HG03196 (cell line): Measurements from ENCODE around the gene TAAR2.
"Not testable (repeated sequence)": the region's sequence is repeated elsewhere in the genome, so short reads cannot be mapped to it uniquely, and the experiment has no call there.

Experiments used
- ATAC-seq: cut with Tn5 transposase; IDR thresholded peaks from one replicate; pipeline ENCODE4 v1.9.1; 2021; ENCODE audit not compliant: unreplicated experiment

TAAR2 gene

GRCh38 chr6:132624175-132624574, at the start of gene TAAR2:
TAAR2 (minus strand) TSS chr6:132624275; CDS start chr6:132624275, 0 bp downstream.
- ATAC-seq: no peak

- ATAC-seq: no peak
These were observed 49.5 kb upstream of the TAAR2 start for GRCh38 chr6:132673376-132674094.

- ATAC-seq: no peak
These were observed 47.2 kb upstream of the TAAR2 start for GRCh38 chr6:132671295-132671694.

- peak; percentile 46 for ATAC-seq
These were observed 45.7 kb upstream of the TAAR2 start for GRCh38 chr6:132669690-132670291.

- ATAC-seq: no peak
These were observed 42.0 kb upstream of the TAAR2 start for GRCh38 chr6:132666118-132666517.

GRCh38 chr6:132664309-132665034, 40.4 kb upstream of the TAAR2 start:
- ATAC-seq: no peak

- no peak for ATAC-seq
These were observed 39.6 kb upstream of the TAAR2 start for GRCh38 chr6:132663661-132664060.

GRCh38 chr6:132661906-132662305, 37.8 kb upstream of the TAAR2 start:
- ATAC-seq: no peak

GRCh38 chr6:132659082-132659481, 35.0 kb upstream of the TAAR2 start, which contains the start of gene TAAR1:
TAAR1 (minus strand) TSS chr6:132659182; CDS start chr6:132646003, 13,179 bp downstream.
- no peak for ATAC-seq

- ATAC-seq: no peak
These were observed 27.0 kb upstream of the TAAR2 start for GRCh38 chr6:132651062-132651461.

- ATAC-seq: no peak
These were observed 26.4 kb upstream of the TAAR2 start for GRCh38 chr6:132650429-132650828.

- no peak for ATAC-seq
These were observed 24.8 kb upstream of the TAAR2 start for GRCh38 chr6:132648828-132649227.

GRCh38 chr6:132648356-132648755, 24.3 kb upstream of the TAAR2 start:
- peak; percentile 79 for ATAC-seq

- ATAC-seq: peak; percentile 70
These were observed 19.5 kb upstream of the TAAR2 start for GRCh38 chr6:132643547-132643946.

GRCh38 chr6:132637135-132637534, 13.1 kb upstream of the TAAR2 start:
- ATAC-seq: not testable (repeated sequence)

- not testable (repeated sequence) for ATAC-seq
These were observed 11.8 kb upstream of the TAAR2 start for GRCh38 chr6:132635906-132636305.

- ATAC-seq: not testable (repeated sequence)
These were observed 11.2 kb upstream of the TAAR2 start for GRCh38 chr6:132635288-132635687.

GRCh38 chr6:132634796-132635195, 10.7 kb upstream of the TAAR2 start:
- ATAC-seq: no peak

- ATAC-seq: no peak
These were observed 9.3 kb upstream of the TAAR2 start for GRCh38 chr6:132633362-132633761.

- no peak for ATAC-seq
These were observed 799 bp downstream of the TAAR2 start for GRCh38 chr6:132623106-132623845.

- no peak for ATAC-seq
These were observed 7.4 kb downstream of the TAAR2 start for GRCh38 chr6:132616677-132617076.
